ENCODE measurements around the gene FGB. TPM values are rescaled to one million over a fixed set of nuclear protein-coding genes. Genes with fewer than 3 reads are reported as not detected.

The FGB gene
- total and polyA plus RNA-seq, 2 of the 13 experiments (the other 11 are each of a cell fraction or from before 2014, with no cell fraction given), result 226 to 784 TPM

- TF ChIP-seq THAP9 (CRISPR knock-in tag; IDR thresholded peaks at IDR 0.05; ENCODE audit: borderline replicate concordance), result no peak
- 0 out of 2 replicates have a peak, but pooled peaks have one; percentile 15 for TF ChIP-seq GMEB1 (CRISPR knock-in tag; IDR thresholded peaks at IDR 0.05; ENCODE audit: borderline replicate concordance)
- peak; percentile 66; the same call in 1 of the 2 replicates for TF ChIP-seq ZBTB38 (CRISPR knock-in tag; IDR thresholded peaks at IDR 0.05)
- TF ChIP-seq ZNF556 (CRISPR knock-in tag; IDR thresholded peaks at IDR 0.05; ENCODE audit: borderline replicate concordance), result 0 out of 2 replicates have a peak, but pooled peaks have one; percentile 37
- TF ChIP-seq ZNF775 (CRISPR knock-in tag; IDR thresholded peaks at IDR 0.05; ENCODE audit: borderline replicate concordance), result 0 out of 2 replicates have a peak, but pooled peaks have one; percentile 22
- TF ChIP-seq ZFX (CRISPR knock-in tag; IDR thresholded peaks at IDR 0.05; ENCODE audit: low read depth), result 0 out of 2 replicates have a peak, but pooled peaks have one; percentile 4
- peak; percentile 75 for TF ChIP-seq SALL1 (CRISPR knock-in tag; IDR thresholded peaks at IDR 0.05)
- no peak for TF ChIP-seq AGO2 (optimal IDR thresholded peaks at IDR 0.05; ENCODE audit: low read depth, low read length)
- TF ChIP-seq ZKSCAN8 (CRISPR knock-in tag; IDR thresholded peaks at IDR 0.05; ENCODE audit: borderline replicate concordance), result no peak
- TF ChIP-seq SRY (CRISPR knock-in tag; IDR thresholded peaks at IDR 0.05), result no peak
- TF ChIP-seq ZNF776 (CRISPR knock-in tag; IDR thresholded peaks at IDR 0.05), result no peak
- no peak for TF ChIP-seq MYPOP (CRISPR knock-in tag; IDR thresholded peaks at IDR 0.05)
- TF ChIP-seq ZNF362 (CRISPR knock-in tag; IDR thresholded peaks at IDR 0.05; ENCODE audit: borderline replicate concordance), result peak; percentile 17; the same call in 1 of the 2 replicates
- TF ChIP-seq GATA4 (IDR thresholded peaks at IDR 0.05; ENCODE audit: borderline replicate concordance, low read depth), result no peak
- no peak for TF ChIP-seq ATF1 (CRISPR knock-in tag; IDR thresholded peaks at IDR 0.05)
- TF ChIP-seq BRCA1 (CRISPR knock-in tag; IDR thresholded peaks at IDR 0.05), result no peak
- TF ChIP-seq ZNF367 (CRISPR knock-in tag; IDR thresholded peaks at IDR 0.05; ENCODE audit: borderline replicate concordance), result 0 out of 2 replicates have a peak, but pooled peaks have one; percentile 55
- no peak for TF ChIP-seq THRA (CRISPR knock-in tag; IDR thresholded peaks at IDR 0.05; ENCODE audit: borderline replicate concordance)
- TF ChIP-seq PHF8 (CRISPR knock-in tag; IDR thresholded peaks at IDR 0.05), result no peak
- TF ChIP-seq ZNF766 (CRISPR knock-in tag; IDR thresholded peaks at IDR 0.05; ENCODE audit: borderline replicate concordance), result no peak
- peak; percentile 37; the same call in 1 of the 2 replicates for TF ChIP-seq ZMYM4 (CRISPR knock-in tag; IDR thresholded peaks at IDR 0.05)
- TF ChIP-seq ZFP36L2 (CRISPR knock-in tag; IDR thresholded peaks at IDR 0.05), result no peak
- TF ChIP-seq TEAD3 (CRISPR knock-in tag; optimal IDR thresholded peaks at IDR 0.05; ENCODE audit: borderline replicate concordance), result peak; percentile 27
These were observed 21.4 kb downstream of the FGB start (continued) for GRCh38 chr4:154584259-154584658.
